CD4-positive, CD25-positive, alpha-beta regulatory T cell (primary cell): ENCODE results near the gene KCNQ1. TPM values are rescaled to one million over a fixed set of nuclear protein-coding genes. Genes with fewer than 3 reads are reported as not detected.

ENCODE experiments used
- ATAC-seq, 2 donors: fragments of 150-1000 bp; cut with Tn5 transposase; one replicate each; pipeline ENCODE4 v1.10.0; 2021; ENCODE audit warnings: low read depth in 2 of 2, moderate number of reproducible peaks in 2 of 2, moderate library complexity in 1 of 2
- DNase-seq, 3 donors: peaks; one replicate each; pipeline versions ENCODE4 v3.0.0 to v3.0.0-alpha.2; 2012 to 2022; ENCODE audit warnings: mixed read lengths in 1 of 3
- H3K27ac ChIP-seq: one replicate; pipeline ENCODE4 v1.7.0; 2013; ENCODE audit warnings: mild to moderate bottlenecking, low read length; ENCODE audit not compliant: insufficient read depth, poor library complexity, severe bottlenecking
- H3K27me3 ChIP-seq: one replicate; pipeline ENCODE4 v1.7.0; 2013; ENCODE audit warnings: low read length; ENCODE audit not compliant: control insufficient read depth, insufficient read depth
- H3K36me3 ChIP-seq: one replicate; pipeline ENCODE4 v1.7.0; 2013; ENCODE audit warnings: mild to moderate bottlenecking, low read length, moderate library complexity; ENCODE audit not compliant: control insufficient read depth, insufficient read depth
- H3K4me1 ChIP-seq: 2 replicates; pipeline ENCODE4 v1.7.0; 2013; ENCODE audit warnings: mild to moderate bottlenecking, low read length; ENCODE audit not compliant: insufficient read depth, control insufficient read depth, poor library complexity, severe bottlenecking
- H3K4me3 ChIP-seq: one replicate; pipeline ENCODE4 v1.7.0; 2013; ENCODE audit warnings: low read depth, mild to moderate bottlenecking, low read length, moderate library complexity
- H3K9me3 ChIP-seq, 2 experiments: 1 replicate in 1 of 2; 2 replicates in 1 of 2; pipeline ENCODE4 v1.7.0; 2013; ENCODE audit warnings: low read length in 2 of 2, mild to moderate bottlenecking in 1 of 2, moderate library complexity in 1 of 2; ENCODE audit not compliant: control insufficient read depth in 2 of 2
- H3K27ac Mint-ChIP-seq, 3 donors: one replicate each; pipeline ENCODE4 v1.8.0; 2020 to 2022; ENCODE audit warnings: mild to moderate bottlenecking in 3 of 3, mixed read lengths in 3 of 3, moderate library complexity in 2 of 3
- H3K27me3 Mint-ChIP-seq: one replicate; pipeline ENCODE4 v1.8.0; 2022; ENCODE audit warnings: mild to moderate bottlenecking, mixed read lengths
- H3K36me3 Mint-ChIP-seq: one replicate; pipeline ENCODE4 v1.8.0; 2020; ENCODE audit warnings: mixed read lengths
- H3K4me1 Mint-ChIP-seq, 4 donors: one replicate each; pipeline ENCODE4 v1.8.0; 2020 to 2022; ENCODE audit warnings: mixed read lengths in 4 of 4, mild to moderate bottlenecking in 1 of 4
- H3K4me3 Mint-ChIP-seq, 4 donors: one replicate each; pipeline ENCODE4 v1.8.0; 2020 to 2022; ENCODE audit warnings: mild to moderate bottlenecking in 4 of 4, mixed read lengths in 4 of 4, moderate library complexity in 3 of 4
- H3K9me3 Mint-ChIP-seq, 7 donors: one replicate each; pipeline ENCODE4 v1.8.0; 2020 to 2022; ENCODE audit warnings: mixed read lengths in 7 of 7, mild to moderate bottlenecking in 3 of 7, moderate library complexity in 2 of 7
- polyA plus RNA-seq, 4 donors: library from polyadenylated mRNA; unstranded; fragments of 300-500 nt; fragmentation: Illumina TruSeq; gene quantifications; one replicate each; pipeline ENCODE4 v1.2.3, GENCODE V29; 2021
- total RNA-seq: library from RNA; stranded (reverse); gene quantifications from one replicate; pipeline ENCODE4 v1.2.3, GENCODE V29; 2022

KCNQ1 gene
- total and polyA plus RNA-seq, 5 donors from 2014 or later, result 5.5 to 13.4 (median 6.8) TPM

- H3K4me3 Mint-ChIP-seq, result no peak overlapping the region
- ATAC-seq (no peak), DNase-seq (no peak)
- H3K36me3 Mint-ChIP-seq, result peaks cover 6% of the 10 kb centered on the region
- peaks cover 0 to 5% (median 3%) of the 10 kb centered on the region in 7 donors for H3K9me3 Mint-ChIP-seq
- Histone ChIP-seq H3K27me3 (no peaks in the 10 kb centered on the region), H3K4me3 (no peak overlapping the region), H3K27ac (no peak overlapping the region), H3K9me3 (no peaks in the 10 kb centered on the region), H3K4me1 (no peaks in the 10 kb centered on the region), H3K36me3 (no peaks in the 10 kb centered on the region)
- H3K4me1 Mint-ChIP-seq, result no peaks in the 10 kb centered on the region
- no peaks in the 10 kb centered on the region for H3K27me3 Mint-ChIP-seq
- no peak overlapping the region for H3K27ac Mint-ChIP-seq
Observed at GRCh38 chr11:2713094-2713493, 268.3 kb downstream of the KCNQ1 start.

GRCh38 chr11:2713661-2714462 is 269.1 kb downstream of the KCNQ1 start:
- no peak overlapping the region for H3K27ac ChIP-seq
- Mint-ChIP-seq H3K27me3 (no peaks in the 10 kb centered on the region), H3K36me3 (peaks cover 6% of the 10 kb centered on the region), H3K27ac (no peak overlapping the region), H3K9me3 (peaks cover 0 to 5% (median 3%) of the 10 kb centered on the region in 7 donors), H3K4me3 (no peak overlapping the region), H3K4me1 (no peaks in the 10 kb centered on the region)
- H3K4me1 ChIP-seq, result no peaks in the 10 kb centered on the region
- H3K4me3 ChIP-seq, result no peak overlapping the region
- H3K27me3 ChIP-seq, result no peaks in the 10 kb centered on the region
- H3K9me3 ChIP-seq, result no peaks in the 10 kb centered on the region
- no peak for DNase-seq
- H3K36me3 ChIP-seq, result no peaks in the 10 kb centered on the region
- no peak for ATAC-seq

GRCh38 chr11:2714463-2714800 is 269.6 kb downstream of the KCNQ1 start:
- no peaks in the 10 kb centered on the region for H3K27me3 Mint-ChIP-seq
- H3K27me3 ChIP-seq, result no peaks in the 10 kb centered on the region
- H3K9me3 ChIP-seq, result no peaks in the 10 kb centered on the region
- H3K36me3 ChIP-seq, result no peaks in the 10 kb centered on the region
- no peaks in the 10 kb centered on the region for H3K4me1 ChIP-seq
- H3K9me3 Mint-ChIP-seq, result peaks cover 0 to 6% (median 3%) of the 10 kb centered on the region in 7 donors
- H3K27ac ChIP-seq, result no peak overlapping the region
- no peak overlapping the region for H3K4me3 ChIP-seq
- DNase-seq (no peak), ATAC-seq (no peak)
- H3K36me3 Mint-ChIP-seq, result peaks cover 6% of the 10 kb centered on the region
- no peak overlapping the region for H3K27ac Mint-ChIP-seq
- no peaks in the 10 kb centered on the region for H3K4me1 Mint-ChIP-seq
- H3K4me3 Mint-ChIP-seq, result no peak overlapping the region

- Mint-ChIP-seq H3K27ac (no peak overlapping the region), H3K4me3 (no peak overlapping the region), H3K9me3 (peaks cover 0 to 5% (median 2%) of the 10 kb centered on the region in 7 donors), H3K36me3 (peaks cover 6% of the 10 kb centered on the region), H3K27me3 (no peaks in the 10 kb centered on the region), H3K4me1 (no peaks in the 10 kb centered on the region)
- Histone ChIP-seq H3K36me3 (no peaks in the 10 kb centered on the region), H3K9me3 (no peaks in the 10 kb centered on the region), H3K27ac (no peak overlapping the region), H3K4me3 (no peak overlapping the region), H3K27me3 (no peaks in the 10 kb centered on the region), H3K4me1 (no peaks in the 10 kb centered on the region)
- no peak for DNase-seq
- ATAC-seq, result no peak
Observed at GRCh38 chr11:2714871-2715270, 270.1 kb downstream of the KCNQ1 start.

GRCh38 chr11:2715716-2716350 is 271.0 kb downstream of the KCNQ1 start:
- no peak overlapping the region for H3K4me3 Mint-ChIP-seq

GRCh38 chr11:2716376-2717095 is 271.7 kb downstream of the KCNQ1 start:
- Mint-ChIP-seq H3K36me3 (no peaks in the 10 kb centered on the region), H3K27ac (no peak overlapping the region), H3K27me3 (no peaks in the 10 kb centered on the region), H3K4me3 (no peak overlapping the region), H3K4me1 (no peaks in the 10 kb centered on the region), H3K9me3 (peaks cover 0 to 2% (median 0%) of the 10 kb centered on the region in 7 donors)
- H3K4me1 ChIP-seq, result no peaks in the 10 kb centered on the region
- ATAC-seq (no peak), DNase-seq (no peak)
- H3K9me3 ChIP-seq, result no peaks in the 10 kb centered on the region
- no peak overlapping the region for H3K27ac ChIP-seq
- H3K4me3 ChIP-seq, result no peak overlapping the region
- H3K36me3 ChIP-seq, result no peaks in the 10 kb centered on the region
- no peaks in the 10 kb centered on the region for H3K27me3 ChIP-seq

More at GRCh38 chr11:2715716-2716350, 271.0 kb downstream of the KCNQ1 start:
- Histone ChIP-seq H3K27ac (no peak overlapping the region), H3K9me3 (no peaks in the 10 kb centered on the region), H3K27me3 (no peaks in the 10 kb centered on the region), H3K4me3 (no peak overlapping the region), H3K36me3 (no peaks in the 10 kb centered on the region), H3K4me1 (no peaks in the 10 kb centered on the region)
- DNase-seq, result no peak
- Mint-ChIP-seq H3K4me1 (no peaks in the 10 kb centered on the region), H3K36me3 (peaks cover under 1% of the 10 kb centered on the region), H3K9me3 (peaks cover 0 to 5% (median 0%) of the 10 kb centered on the region in 7 donors), H3K27ac (no peak overlapping the region), H3K27me3 (no peaks in the 10 kb centered on the region)
- ATAC-seq, result no peak

GRCh38 chr11:2717561-2718325 is 272.9 kb downstream of the KCNQ1 start:
- Mint-ChIP-seq H3K27ac (no peak overlapping the region), H3K4me1 (no peaks in the 10 kb centered on the region), H3K9me3 (peaks cover 0 to 2% (median 0%) of the 10 kb centered on the region in 7 donors), H3K36me3 (no peaks in the 10 kb centered on the region), H3K4me3 (no peak overlapping the region), H3K27me3 (no peaks in the 10 kb centered on the region)
- Histone ChIP-seq H3K4me3 (no peak overlapping the region), H3K27ac (no peak overlapping the region), H3K36me3 (no peaks in the 10 kb centered on the region), H3K4me1 (no peaks in the 10 kb centered on the region), H3K9me3 (no peaks in the 10 kb centered on the region), H3K27me3 (no peaks in the 10 kb centered on the region)
- ATAC-seq, result no peak
- DNase-seq, result no peak
